K562 (cell line): ENCODE data around the gene CASKIN1. TPM values are rescaled to one million over a fixed set of nuclear protein-coding genes. Genes with fewer than 3 reads are reported as not detected.

Experiments
- BRCA1 ChIP-seq, 2 experiments: fragments of 450-650 bp in 1 of 2; sonication (generic) in 1 of 2; formaldehyde crosslinking in 1 of 2; IDR thresholded peaks; 2 replicates each; pipeline versions ENCODE4 v1.5.0 to v1.6.1; 2017 to 2020; ENCODE audit warnings: mild to moderate bottlenecking in 1 of 2, missing genetic modification reagents in 1 of 2
- CBX2 ChIP-seq: fragments of 200-600 bp; sonication (generic); IDR thresholded peaks from one replicate; pipeline ENCODE4 v1.6.1; 2012; ENCODE audit warnings: mild to moderate bottlenecking, low read length, inconsistent platforms; ENCODE audit not compliant: insufficient read depth, poor library complexity, severe bottlenecking
- DEAF1 ChIP-seq: fragments of 450-650 bp; formaldehyde crosslinking; IDR thresholded peaks from 2 replicates; pipeline ENCODE4 v1.4.0; 2020; ENCODE audit warnings: mild to moderate bottlenecking, moderate library complexity
- ELF4 ChIP-seq: fragments of 450-650 bp; formaldehyde crosslinking; IDR thresholded peaks from 2 replicates; pipeline ENCODE4 v1.4.0; 2022; ENCODE audit warnings: missing genetic modification characterization
- FOXJ3 ChIP-seq: sonication (generic); formaldehyde crosslinking; IDR thresholded peaks from 2 replicates; pipeline ENCODE4 v1.4.0; 2020; ENCODE audit warnings: mild to moderate bottlenecking, missing genetic modification reagents
- GTF2B ChIP-seq: IDR thresholded peaks from 2 replicates; pipeline ENCODE4 v1.6.1; 2011; ENCODE audit not compliant: insufficient read length; ENCODE audit errors: extremely low read depth
- GTF3C2 ChIP-seq: IDR thresholded peaks from 3 replicates; pipeline ENCODE4 v1.6.1; 2011; ENCODE audit warnings: borderline replicate concordance, mild to moderate bottlenecking, moderate library complexity; ENCODE audit not compliant: insufficient read length; ENCODE audit errors: extremely low read depth
- HOMEZ ChIP-seq: fragments of 250-450 bp; sonication (Bioruptor Pico); IDR thresholded peaks from 2 replicates; pipeline ENCODE4 v1.4.0; 2020; ENCODE audit warnings: mild to moderate bottlenecking, moderate library complexity
- IFI16 ChIP-seq: fragments of 250-450 bp; sonication (Bioruptor Pico); IDR thresholded peaks from 2 replicates; pipeline ENCODE4 v2.1.2; 2022; ENCODE audit warnings: mild to moderate bottlenecking, inconsistent platforms
- RFX5 ChIP-seq: IDR thresholded peaks from 2 replicates; pipeline ENCODE4 v1.6.1; 2011; ENCODE audit warnings: low read depth, mild to moderate bottlenecking, improper control_type of control experiment, low read length
- SNRNP70 ChIP-seq: fragments of 200-400 bp; formaldehyde crosslinking; optimal IDR thresholded peaks from 2 replicates; pipeline ENCODE3; 2017; ENCODE audit warnings: low read depth, low read length
- TFAP4 ChIP-seq: sonication (generic); formaldehyde crosslinking; IDR thresholded peaks from 2 replicates; pipeline ENCODE4 v1.8.0; 2022; ENCODE audit warnings: missing genetic modification reagents, mild to moderate bottlenecking, moderate library complexity, borderline replicate concordance
- U2AF2 ChIP-seq: fragments of 200-400 bp; formaldehyde crosslinking; optimal IDR thresholded peaks from 2 replicates; pipeline ENCODE3; 2017; ENCODE audit warnings: low read depth, mild to moderate bottlenecking, low read length
- ZNF174 ChIP-seq: fragments of 250-450 bp; sonication (Bioruptor Pico); IDR thresholded peaks from 2 replicates; pipeline ENCODE4 v1.4.0; 2020; ENCODE audit warnings: mild to moderate bottlenecking
- ZNF274 ChIP-seq: IDR thresholded peaks from 2 replicates; pipeline ENCODE4 v1.6.1; 2011; ENCODE audit warnings: low read depth, mild to moderate bottlenecking, low read length, moderate library complexity, borderline replicate concordance
- polyA plus RNA-seq, 8 experiments: library from polyadenylated mRNA; depleted of rRNA in 4 of 8; stranded (reverse) in 5 of 8; unstranded in 3 of 8; fragments of >200 nt; fragmentation: Nextera tagmentation in 2 of 8; fragmentation: Illumina TruSeq in 1 of 8; extraction: Ambion mirVana in 2 of 8; extraction: Trizol in 1 of 8; gene quantifications; 2 replicates each; pipeline versions ENCODE4 v1.2.1 to v1.2.3, GENCODE V29; 2011 to 2014; ENCODE audit warnings: inconsistent platforms in 1 of 8, missing spikeins in 1 of 8
- total RNA-seq, 7 experiments: library from RNA; depleted of rRNA in 6 of 7; stranded (reverse); fragments of >200 nt in 6 of 7; fragmentation: Illumina TruSeq in 2 of 7; extraction: Trizol in 2 of 7; gene quantifications; 2 replicates each; pipeline versions ENCODE4 v1.2.1 to v1.2.3, GENCODE V29; 2011 to 2021; ENCODE audit warnings: low replicate concordance in 1 of 7

CASKIN1 gene
- total and polyA plus RNA-seq, 9 of the 15 experiments (the other 6 are each of a cell fraction or from before 2014, with no cell fraction given), result 0.15 to 4.5 (median 1.5) TPM; not detected in 2

- TF ChIP-seq SNRNP70, result no peak
- TF ChIP-seq FOXJ3 (CRISPR knock-in tag), result no peak
- no peak for TF ChIP-seq BRCA1 (IDR thresholded peaks at IDR 0.05)
- no peak for TF ChIP-seq BRCA1 (CRISPR knock-in tag; IDR thresholded peaks at IDR 0.05)
- TF ChIP-seq RFX5, result no peak
- peak; percentile 27; the same call in 1 of the 2 replicates for TF ChIP-seq ZNF274
- TF ChIP-seq GTF3C2, result peak; percentile 73
- no peak for TF ChIP-seq IFI16 (CRISPR knock-in tag)
- TF ChIP-seq CBX2, result no peak
- TF ChIP-seq HOMEZ (CRISPR knock-in tag), result no peak
- no peak for TF ChIP-seq ZNF174 (CRISPR knock-in tag)
- TF ChIP-seq ELF4 (CRISPR knock-in tag), result no peak
- no peak for TF ChIP-seq DEAF1 (CRISPR knock-in tag)
- TF ChIP-seq GTF2B, result no peak
- no peak for TF ChIP-seq U2AF2
- peak; percentile 90 for TF ChIP-seq TFAP4 (CRISPR knock-in tag)
Measured at GRCh38 chr16:2223221-2223941, 27.0 kb upstream of the CASKIN1 start, which contains the start of gene E4F1 (continued).
